K562 (cell line): ENCODE measurements around the gene KIR3DL1. TPM values are rescaled to one million over a fixed set of nuclear protein-coding genes. Genes with fewer than 3 reads are reported as not detected.

Experiments used
- ATAC-seq: fragments of 200-7000 bp; cut with Tn5 transposase; 3 replicates; pipeline ENCODE4 v1.9.1; 2020; ENCODE audit warnings: moderate library complexity
- BruUV-seq: library from RNA; stranded (reverse); fragments of 400-500 nt; replicated peaks from 2 replicates; lab custom pipeline; 2021; lab: Mats Ljungman, UMichigan
- CTCF ChIA-PET: fragments of 300-600 bp; formaldehyde crosslinking; extraction: SDS; loops from one replicate; lab custom pipeline; 2021; ENCODE audit warnings: low intra/inter-chr PET ratio; lab: Yijun Ruan, JAX
- POLR2A ChIA-PET: fragments of 300-600, 350-650 bp; sonication (Branson Sonifier 250); formaldehyde crosslinking; extraction: SDS; loops from one replicate; lab custom pipeline; 2021; ENCODE audit warnings: antibody characterized with exemption, inconsistent platforms; lab: Yijun Ruan, JAX
- DNase-seq, 4 experiments: peaks; one replicate each; pipeline versions ENCODE4 v3.0.0 to v3.0.0-alpha.2; 2011 to 2018; ENCODE audit warnings: low spot score in 3 of 4, mixed read lengths in 3 of 4; ENCODE audit errors: extremely low read depth in 1 of 4
- FAIRE-seq: peaks from 2 replicates; lab custom pipeline; 2011; peaks lifted over from hg19 to GRCh38; lab: Jason Lieb, UNC
- H2AFZ ChIP-seq: 2 replicates; pipeline ENCODE4 v1.6.0; 2011; ENCODE audit warnings: low read depth, low read length, control low read depth, inconsistent platforms
- H3K27ac ChIP-seq: fragments of 200-600 bp; 3 replicates; pipeline ENCODE4 v1.8.0; 2011; ENCODE audit warnings: low read depth, mild to moderate bottlenecking, control low read depth, inconsistent platforms, low read length, moderate library complexity, mixed read lengths; ENCODE audit errors: extremely low read depth
- H3K27me3 ChIP-seq, 2 experiments: fragments of 300-600 bp in 1 of 2; 2 replicates in 1 of 2; 3 replicates in 1 of 2; pipeline versions ENCODE4 v1.6.0 to v1.8.0; 2011; ENCODE audit warnings: inconsistent platforms in 2 of 2, low read length in 2 of 2, mild to moderate bottlenecking in 1 of 2, mixed read lengths in 1 of 2, moderate library complexity in 1 of 2; ENCODE audit not compliant: control insufficient read depth in 2 of 2, insufficient read depth in 2 of 2
- H3K36me3 ChIP-seq: fragments of 300-600 bp; 3 replicates; pipeline ENCODE4 v1.8.0; 2011; ENCODE audit warnings: mild to moderate bottlenecking, low read length, inconsistent platforms; ENCODE audit not compliant: control insufficient read depth, insufficient read depth
- H3K4me1 ChIP-seq, 2 experiments: fragments of 200-600 bp in 1 of 2; replicated peaks in 1 of 2; 2 replicates in 1 of 2; 3 replicates in 1 of 2; pipeline versions ENCODE4 v1.5.1 to v1.8.0; 2011; ENCODE audit warnings: inconsistent platforms in 2 of 2, low read length in 2 of 2, mild to moderate bottlenecking in 1 of 2, mixed read lengths in 1 of 2, moderate library complexity in 1 of 2; ENCODE audit not compliant: control insufficient read depth in 2 of 2, insufficient read depth in 2 of 2
- H3K4me2 ChIP-seq: 2 replicates; pipeline ENCODE4 v1.6.1; 2011; ENCODE audit warnings: low read length, control low read depth, inconsistent platforms, mixed read lengths; ENCODE audit not compliant: insufficient read depth
- H3K4me3 ChIP-seq: fragments of 200-600 bp; sonication (generic), shearing (Covaris generic); 2 replicates; pipeline ENCODE4 v1.5.1; 2016; ENCODE audit warnings: control low read depth, inconsistent platforms
- H3K79me2 ChIP-seq: fragments of 200-600 bp; 3 replicates; pipeline ENCODE4 v1.8.0; 2011; ENCODE audit warnings: low read length, inconsistent platforms; ENCODE audit not compliant: control insufficient read depth, insufficient read depth
- H3K9ac ChIP-seq, 2 experiments: 2 replicates each; pipeline versions ENCODE4 v1.6.0 to v1.6.1; 2011; ENCODE audit warnings: low read depth in 2 of 2, low read length in 2 of 2, control low read depth in 1 of 2, inconsistent platforms in 1 of 2, mild to moderate bottlenecking in 1 of 2, mixed read lengths in 1 of 2; ENCODE audit not compliant: insufficient read depth in 1 of 2
- H3K9me1 ChIP-seq: one replicate; pipeline ENCODE4 v1.6.0; 2011; ENCODE audit warnings: inconsistent platforms, mild to moderate bottlenecking, low read length, moderate library complexity; ENCODE audit not compliant: control insufficient read depth, insufficient read depth
- H3K9me3 ChIP-seq: replicated peaks from 2 replicates; pipeline ENCODE4 v1.5.1; 2011; ENCODE audit warnings: low read depth, low read length, inconsistent platforms; ENCODE audit not compliant: control insufficient read depth, insufficient read depth
- H4K20me1 ChIP-seq: replicated peaks from 2 replicates; pipeline ENCODE4 v1.6.1; 2011; ENCODE audit warnings: low read length, inconsistent platforms, mixed read lengths; ENCODE audit not compliant: control insufficient read depth, insufficient read depth
- DIDO1 ChIP-seq: fragments of 450-650 bp; IDR thresholded peaks from 2 replicates; pipeline ENCODE4 v1.6.1; 2016; ENCODE audit warnings: low read depth, missing biosample characterization, missing genetic modification characterization
- TEAD4 ChIP-seq, 2 experiments: sonication (generic) in 1 of 2; formaldehyde crosslinking in 1 of 2; IDR thresholded peaks; 2 replicates each; pipeline versions ENCODE4 v1.6.1 to v1.8.0; 2012 to 2022; ENCODE audit warnings: borderline replicate concordance in 1 of 2, inconsistent platforms in 1 of 2, low read length in 1 of 2, mild to moderate bottlenecking in 1 of 2, missing genetic modification reagents in 1 of 2
- ZNF41 ChIP-seq: fragments of 250-450 bp; sonication (Bioruptor Pico); conservative IDR thresholded peaks from 2 replicates; pipeline ENCODE4 v1.4.0; 2020; ENCODE audit warnings: mild to moderate bottlenecking
- WGBS: fragments of 100-300 bp; shearing (Covaris generic); methylation state at CpG from one replicate; pipeline ENCODE4 v1.1.6; 2016; ENCODE audit warnings: low coverage, mixed read lengths; ENCODE audit not compliant: insufficient coverage; ENCODE audit errors: missing lambda C conversion rate; 5-methylcytosine and 5-hydroxymethylcytosine counted together
- in situ Hi-C: fragments of 300-500 bp; cut with MboI; formaldehyde crosslinking; loops from 4 replicates; pipeline ENCODE4 v1.15.0; 2018; ENCODE audit warnings: inconsistent platforms, mixed read lengths
- intact Hi-C: fragments of 100-400 bp; cut with micrococcal nuclease; formaldehyde crosslinking; loops from 2 replicates; pipeline ENCODE4 v1.14.2; 2022
- polyA plus RNA-seq, 8 experiments: library from polyadenylated mRNA; depleted of rRNA in 4 of 8; stranded (reverse) in 5 of 8; unstranded in 3 of 8; fragments of >200 nt; fragmentation: Nextera tagmentation in 2 of 8; fragmentation: Illumina TruSeq in 1 of 8; extraction: Ambion mirVana in 2 of 8; extraction: Trizol in 1 of 8; gene quantifications; 2 replicates each; pipeline versions ENCODE4 v1.2.1 to v1.2.3, GENCODE V29; 2011 to 2014; ENCODE audit warnings: inconsistent platforms in 1 of 8, missing spikeins in 1 of 8
- total RNA-seq, 7 experiments: library from RNA; depleted of rRNA in 6 of 7; stranded (reverse); fragments of >200 nt in 6 of 7; fragmentation: Illumina TruSeq in 2 of 7; extraction: Trizol in 2 of 7; gene quantifications; 2 replicates each; pipeline versions ENCODE4 v1.2.1 to v1.2.3, GENCODE V29; 2011 to 2021; ENCODE audit warnings: low replicate concordance in 1 of 7
- TF ChIP-seq, protein P1 (sequence below): fragments of 450-650 bp; IDR thresholded peaks from 2 replicates; pipeline ENCODE4 v1.7.1; 2018; ENCODE audit warnings: mild to moderate bottlenecking, low read depth; ENCODE audit not compliant: partially characterized antibody

The KIR3DL1 gene
- total and polyA plus RNA-seq, 9 of the 15 experiments (the other 6 are each of a cell fraction or from before 2014, with no cell fraction given): not detected

- Histone ChIP-seq H3K79me2 (no peaks in the 10 kb centered on the region), H2AFZ (no peak within 1 kb of the TSS), H4K20me1 (no peaks in the 10 kb centered on the region), H3K27me3 (peaks cover 18 to 26% of the 10 kb centered on the region in 2 experiments)
- FAIRE-seq (no peak), ATAC-seq (no peak)
- intact Hi-C loops (no loop called here), in situ Hi-C loops (loop anchor here (10.0 kb wide), 1 partner anchor 761 kb away; no protein-coding TSS in a partner anchor)
- no TSS peak for BruUV-seq
- TF ChIP-seq, protein P1, sequence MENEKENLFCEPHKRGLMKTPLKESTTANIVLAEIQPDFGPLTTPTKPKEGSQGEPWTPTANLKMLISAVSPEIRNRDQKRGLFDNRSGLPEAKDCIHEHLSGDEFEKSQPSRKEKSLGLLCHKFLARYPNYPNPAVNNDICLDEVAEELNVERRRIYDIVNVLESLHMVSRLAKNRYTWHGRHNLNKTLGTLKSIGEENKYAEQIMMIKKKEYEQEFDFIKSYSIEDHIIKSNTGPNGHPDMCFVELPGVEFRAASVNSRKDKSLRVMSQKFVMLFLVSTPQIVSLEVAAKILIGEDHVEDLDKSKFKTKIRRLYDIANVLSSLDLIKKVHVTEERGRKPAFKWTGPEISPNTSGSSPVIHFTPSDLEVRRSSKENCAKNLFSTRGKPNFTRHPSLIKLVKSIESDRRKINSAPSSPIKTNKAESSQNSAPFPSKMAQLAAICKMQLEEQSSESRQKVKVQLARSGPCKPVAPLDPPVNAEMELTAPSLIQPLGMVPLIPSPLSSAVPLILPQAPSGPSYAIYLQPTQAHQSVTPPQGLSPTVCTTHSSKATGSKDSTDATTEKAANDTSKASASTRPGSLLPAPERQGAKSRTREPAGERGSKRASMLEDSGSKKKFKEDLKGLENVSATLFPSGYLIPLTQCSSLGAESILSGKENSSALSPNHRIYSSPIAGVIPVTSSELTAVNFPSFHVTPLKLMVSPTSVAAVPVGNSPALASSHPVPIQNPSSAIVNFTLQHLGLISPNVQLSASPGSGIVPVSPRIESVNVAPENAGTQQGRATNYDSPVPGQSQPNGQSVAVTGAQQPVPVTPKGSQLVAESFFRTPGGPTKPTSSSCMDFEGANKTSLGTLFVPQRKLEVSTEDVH: no peak
- TF ChIP-seq ZNF41 (CRISPR knock-in tag) (no peak), DIDO1 (tag) (no peak), TEAD4 (IDR thresholded peaks at IDR 0.05; ENCODE audit: low read length) (no peak), TEAD4 (CRISPR knock-in tag; IDR thresholded peaks at IDR 0.05; ENCODE audit: borderline replicate concordance) (no peak)
- TF ChIP-seq, all 486 proteins: peak for 0
- H3K4me2 ChIP-seq: no peak within 1 kb of the TSS
- H3K9me3 ChIP-seq: no peaks in the 10 kb centered on the region
- H3K9ac ChIP-seq: no peak within 1 kb of the TSS
- no peaks in the 10 kb centered on the region for H3K9me1 ChIP-seq
- H3K4me3 ChIP-seq: no peak within 1 kb of the TSS
- DNase-seq: no peak
- H3K36me3 ChIP-seq: no peaks in the 10 kb centered on the region
- no peak within 1 kb of the TSS for H3K27ac ChIP-seq
- ChIA-PET CTCF (no interaction called here), POLR2A (no interaction called here)
- no peaks in the 10 kb centered on the region for H3K4me1 ChIP-seq
- WGBS: 0% methylated on average over 8 of the region's 8 CpGs
Measured at GRCh38 chr19:54873990-54874389, 57.7 kb downstream of the KIR3DL1 start, which contains the start of gene FCAR. Gene FCAR, plus strand, starts transcription at chr19:54874235. Its CDS starts 55 bp downstream, at chr19:54874290.
